ENCODE data around the gene PNP.

- TF ChIP-seq CTCF (IDR thresholded peaks at IDR 0.05) (no peak), POLR2A (IDR thresholded peaks at IDR 0.05) (peak in 2 of 4 donors; percentile 3 to 60), POLR2AphosphoS5 (IDR thresholded peaks at IDR 0.05) (peak; percentile 89 to 96 (median 92))
Observed at GRCh38 chr14:20454516-20455354, 14.5 kb upstream of the PNP start, which contains the start of the genes APEX1 and OSGEP.

Data from stomach (tissue), 4 donors.